GM10266 (cell line): Measurements from ENCODE around the gene HEATR9.

ENCODE experiments used
- DNase-seq: peaks from one replicate; pipeline ENCODE4 v3.0.0; 2012; ENCODE audit errors: extremely low spot score
- TF ChIP-seq, protein P1 (sequence below): IDR thresholded peaks from 2 replicates; pipeline ENCODE4 v1.5.1; 2012; ENCODE audit warnings: mild to moderate bottlenecking, low read depth; ENCODE audit not compliant: control insufficient read depth, insufficient read depth; ENCODE audit errors: missing control alignments

HEATR9 gene

DNA sequence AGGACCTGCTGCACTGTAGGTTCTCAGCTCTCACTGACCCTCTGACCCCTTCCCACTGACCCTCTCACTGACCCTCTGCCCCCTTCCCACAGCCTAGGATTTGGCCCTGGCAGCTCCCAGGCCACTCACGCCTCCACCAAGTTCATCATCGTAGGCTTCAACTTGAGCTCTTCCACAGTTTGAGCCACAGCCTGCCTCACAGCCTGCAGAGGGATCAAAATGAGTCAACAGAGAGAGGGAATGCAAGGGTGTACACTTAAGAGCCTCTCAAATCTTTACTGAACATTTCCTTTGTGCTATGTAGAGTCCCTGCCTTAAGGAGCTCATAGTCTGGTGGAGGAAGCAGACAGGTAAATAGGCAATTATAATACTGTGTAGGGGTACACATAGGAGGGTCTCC lies 12.1 kb downstream of the HEATR9 start:
- DNase-seq = no peak
- TF ChIP-seq, protein P1, sequence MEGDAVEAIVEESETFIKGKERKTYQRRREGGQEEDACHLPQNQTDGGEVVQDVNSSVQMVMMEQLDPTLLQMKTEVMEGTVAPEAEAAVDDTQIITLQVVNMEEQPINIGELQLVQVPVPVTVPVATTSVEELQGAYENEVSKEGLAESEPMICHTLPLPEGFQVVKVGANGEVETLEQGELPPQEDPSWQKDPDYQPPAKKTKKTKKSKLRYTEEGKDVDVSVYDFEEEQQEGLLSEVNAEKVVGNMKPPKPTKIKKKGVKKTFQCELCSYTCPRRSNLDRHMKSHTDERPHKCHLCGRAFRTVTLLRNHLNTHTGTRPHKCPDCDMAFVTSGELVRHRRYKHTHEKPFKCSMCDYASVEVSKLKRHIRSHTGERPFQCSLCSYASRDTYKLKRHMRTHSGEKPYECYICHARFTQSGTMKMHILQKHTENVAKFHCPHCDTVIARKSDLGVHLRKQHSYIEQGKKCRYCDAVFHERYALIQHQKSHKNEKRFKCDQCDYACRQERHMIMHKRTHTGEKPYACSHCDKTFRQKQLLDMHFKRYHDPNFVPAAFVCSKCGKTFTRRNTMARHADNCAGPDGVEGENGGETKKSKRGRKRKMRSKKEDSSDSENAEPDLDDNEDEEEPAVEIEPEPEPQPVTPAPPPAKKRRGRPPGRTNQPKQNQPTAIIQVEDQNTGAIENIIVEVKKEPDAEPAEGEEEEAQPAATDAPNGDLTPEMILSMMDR = no peak

DNA sequence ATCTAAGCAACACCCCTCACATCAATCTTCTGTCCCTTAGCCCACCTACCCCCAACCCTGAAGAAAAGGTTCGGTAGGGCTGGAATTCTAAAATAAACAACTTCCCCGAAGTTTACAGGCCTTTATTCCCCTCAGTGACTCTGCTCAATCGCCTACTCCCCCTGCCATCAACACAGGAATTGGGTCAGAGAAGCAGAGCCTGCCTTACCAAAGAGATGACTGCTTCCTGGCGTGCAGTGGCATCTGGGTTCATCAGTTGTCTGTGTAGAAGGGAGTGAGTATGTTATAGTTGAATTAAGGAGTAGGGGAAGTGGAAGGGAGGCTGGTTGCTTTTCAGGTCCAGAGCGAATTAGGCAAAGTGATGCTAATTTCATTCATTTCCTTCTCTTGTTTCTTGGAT lies 12.7 kb downstream of the HEATR9 start:
- DNase-seq = no peak
- TF ChIP-seq, protein P1 = no peak

GRCh38 chr17:35849469-35850348 lies 19.0 kb downstream of the HEATR9 start:
- TF ChIP-seq, protein P1 = peak; percentile 78
- DNase-seq = peak; percentile 44

DNA sequence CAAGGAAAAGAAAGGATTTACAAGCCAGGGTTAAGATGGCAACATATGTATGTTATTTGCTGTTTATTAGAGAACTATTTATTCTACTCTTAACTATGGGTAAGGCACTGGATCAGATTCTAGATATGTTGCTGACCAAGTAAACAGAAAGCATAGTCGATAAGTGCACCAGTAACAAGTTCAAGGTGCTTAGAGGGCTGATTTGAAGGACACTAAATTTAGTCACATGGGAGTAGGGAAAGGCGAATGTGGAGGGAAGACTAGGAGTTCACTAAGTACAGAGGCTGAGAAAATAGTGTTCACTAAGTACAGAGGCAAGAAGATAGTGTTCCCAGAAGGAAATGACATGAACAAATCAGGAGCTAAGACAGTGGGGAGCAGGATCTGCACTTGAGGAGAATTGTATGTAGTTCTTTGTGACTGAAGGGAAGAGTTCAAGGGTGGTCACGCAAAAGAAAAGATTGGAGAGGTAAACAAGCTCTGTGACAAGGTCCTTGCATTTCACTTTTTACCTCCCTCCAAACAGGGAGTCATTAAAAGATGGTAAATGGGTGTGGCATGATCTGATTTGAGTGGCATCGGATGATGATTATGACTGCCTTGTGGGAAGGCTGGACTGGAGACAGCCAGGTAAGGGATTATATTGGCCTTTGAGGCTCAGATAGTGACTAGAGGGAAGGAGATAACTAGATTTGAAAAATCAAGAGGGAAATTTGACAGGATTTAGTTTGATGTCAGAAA lies 20.9 kb downstream of the HEATR9 start:
- TF ChIP-seq, protein P1 = no peak

GRCh38 chr17:35847006-35847405 lies 21.7 kb downstream of the HEATR9 start:
- TF ChIP-seq, protein P1 = no peak
- no peak for DNase-seq

More for the DNA sequence above, 20.9 kb downstream of the HEATR9 start:
- no peak for DNase-seq

DNA sequence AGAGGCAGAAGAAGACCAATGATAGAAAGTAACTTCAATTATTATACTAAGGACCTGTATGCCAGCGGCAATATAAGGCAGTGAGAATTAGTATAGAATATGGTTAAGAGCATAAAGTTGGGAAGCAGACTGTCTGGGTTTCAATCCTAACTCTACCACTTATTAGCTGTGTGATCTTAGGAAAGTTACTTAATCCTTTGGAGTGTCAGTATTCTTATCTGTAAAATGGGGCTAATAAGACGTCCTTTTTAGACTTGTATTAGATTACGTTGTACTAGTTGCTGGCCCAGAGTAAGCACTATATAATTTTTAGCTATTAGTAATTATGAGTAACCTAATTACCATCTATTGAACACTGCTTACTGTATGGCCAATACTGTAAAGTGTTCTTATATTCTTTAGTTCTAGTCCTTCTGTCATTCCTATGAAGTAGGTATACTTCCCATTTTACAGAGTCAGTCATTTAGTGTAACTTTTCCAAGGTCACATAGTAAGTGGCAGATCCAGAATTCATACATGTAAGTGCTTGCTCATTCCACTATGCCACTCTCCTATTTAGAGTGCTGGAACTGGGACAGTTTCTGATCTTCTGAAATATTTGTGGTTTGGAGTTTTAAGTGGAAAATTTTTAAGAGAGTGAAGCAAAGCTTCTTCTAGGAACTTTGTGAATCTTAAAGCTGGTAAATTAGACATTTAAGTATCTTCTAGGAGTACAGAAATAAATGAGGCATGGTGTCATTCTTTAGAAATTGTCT lies 22.5 kb downstream of the HEATR9 start:
- no peak for DNase-seq
- TF ChIP-seq, protein P1 = no peak
